Adrenal gland (tissue), 12 donors: Measurements from ENCODE around the gene THUMPD2. TPM values are rescaled to one million over a fixed set of nuclear protein-coding genes. Genes with fewer than 3 reads are reported as not detected.
A peak's percentile ranks its signal among the peaks of the same experiment; 100 is the strongest.

Source experiments
- DNase-seq, 7 donors: peaks; one replicate each; pipeline ENCODE4 v3.0.0-alpha.2; 2019 to 2020
- H3K27ac ChIP-seq, 5 donors: fragments of 200-600 bp; sonication (generic) in 4 of 5; 1 replicate in 3 of 5; 2 replicates in 2 of 5; pipeline versions ENCODE4 v1.5.1 to v1.8.0; 2016 to 2020; ENCODE audit warnings: mild to moderate bottlenecking in 1 of 5
- H3K27me3 ChIP-seq: fragments of 200-600 bp; 2 replicates; pipeline ENCODE4 v1.8.0; 2021
- H3K36me3 ChIP-seq, 2 donors: fragments of 200-600 bp; replicated peaks in 1 of 2; 1 replicate in 1 of 2; 2 replicates in 1 of 2; pipeline versions ENCODE4 v1.5.1 to v1.8.0; 2018 to 2022
- H3K4me1 ChIP-seq, 2 donors: fragments of 200-600 bp; replicated peaks in 1 of 2; 1 replicate in 1 of 2; 2 replicates in 1 of 2; pipeline versions ENCODE4 v1.5.1 to v1.8.0; 2018 to 2021
- H3K4me3 ChIP-seq, 4 donors: fragments of 200-600 bp; sonication (generic) in 3 of 4; one replicate each; pipeline ENCODE4 v1.5.1; 2016 to 2018
- H3K9me3 ChIP-seq, 3 donors: fragments of 200-600 bp; sonication (generic) in 1 of 3; replicated peaks in 1 of 3; 1 replicate in 2 of 3; 2 replicates in 1 of 3; pipeline versions ENCODE4 v1.5.1 to v1.8.0; 2016 to 2021
- CTCF ChIP-seq, 6 experiments: fragments of 450-650 bp in 4 of 6; fragments of 200-600 bp in 2 of 6; sonication (generic) in 1 of 6; IDR thresholded peaks; 1 replicate in 5 of 6; 2 replicates in 1 of 6; pipeline versions ENCODE4 v1.5.1 to v1.8.0; 2016 to 2021; ENCODE audit warnings: antibody characterized with exemption in 6 of 6, mild to moderate bottlenecking in 2 of 6, moderate library complexity in 1 of 6
- POLR2A ChIP-seq, 2 donors: fragments of 450-650 bp; IDR thresholded peaks; one replicate each; pipeline ENCODE4 v1.6.1; 2017; ENCODE audit warnings: antibody characterized with exemption in 2 of 2, mild to moderate bottlenecking in 2 of 2, moderate library complexity in 1 of 2
- WGBS, 4 donors: extraction: QIAGEN DNeasy Blood & Tissue Kit in 2 of 4; methylation state at CpG; one replicate each; pipeline versions ENCODE4 v1.1.5 to v1.1.7; 2013 to 2017; 5-methylcytosine and 5-hydroxymethylcytosine counted together
- intact Hi-C, 2 donors: fragments of 100-400 bp; cut with DNase I; formaldehyde crosslinking; loops; one replicate each; pipeline versions ENCODE4 v1.14.1 to v1.15.0; 2022 to 2023
- polyA plus RNA-seq, 3 donors: library from polyadenylated mRNA; stranded (reverse); fragments of 200-250 nt in 2 of 3; fragments of 350-450 nt in 1 of 3; fragmentation: Illumina TruSeq in 1 of 3; extraction: RNeasy Lipid Tissue Mini Kit (QIAGEN cat#74804) in 1 of 3; gene quantifications; one replicate each; pipeline ENCODE4 v1.2.3, GENCODE V29; 2013 to 2014
- total RNA-seq, 9 donors: library from RNA; depleted of rRNA in 4 of 9; stranded (reverse); fragments of >200 nt in 4 of 9; fragments of 120-200 nt in 1 of 9; fragmentation: NEBNext Ultra II Directional in 1 of 9; extraction: Animal tissue kit (Norgen Biotek cat#: 25700) in 1 of 9; gene quantifications; one replicate each; pipeline versions ENCODE4 v1.1.0 to v1.2.4, GENCODE V29; 2013 to 2023
- donor health status: healthy with polysubstance abuse.
- donor health status: Bipolar disorder and iron deficiency.
- donor health status: DM: yes; HTN: yes; CAD: no.
- donor health status: DM: no; HTN: no; CAD: no.
- donor health status: DM: no; HTN: no; CAD: no.
- donor health status: DM: yes; HTN: yes; CAD: no.

The THUMPD2 gene
- total and polyA plus RNA-seq, 12 donors, result 3.0 to 216 (median 10.0) TPM

GRCh38 chr2:39780825-39781600 lies 2.0 kb upstream of the THUMPD2 start:
- Histone ChIP-seq H3K27me3 (no peaks in the 10 kb centered on the region), H3K4me3 (no peak overlapping the region), H3K27ac (no peak overlapping the region), H3K36me3 (no peaks in the 10 kb centered on the region), H3K9me3 (no peaks in the 10 kb centered on the region), H3K4me1 (peaks cover 9 to 23% of the 10 kb centered on the region in 2 donors)
- WGBS, 4 donors, result 51 to 62% (median 60%) methylated on average over 14 of the region's 14 CpGs
- TF ChIP-seq CTCF (IDR thresholded peaks at IDR 0.05), result no peak
- TF ChIP-seq POLR2A (IDR thresholded peaks at IDR 0.05), result no peak
- intact Hi-C loops, result no loop called here
- DNase-seq, result no peak

- Histone ChIP-seq H3K4me3 (peak overlapping the region in 1 of 4 donors; percentile 97), H3K27ac (no peak overlapping the region), H3K27me3 (no peaks in the 10 kb centered on the region), H3K9me3 (no peaks in the 10 kb centered on the region), H3K4me1 (peaks cover 9 to 28% of the 10 kb centered on the region in 2 donors), H3K36me3 (no peaks in the 10 kb centered on the region)
- no peak for TF ChIP-seq POLR2A (IDR thresholded peaks at IDR 0.05)
- no peak for TF ChIP-seq CTCF (IDR thresholded peaks at IDR 0.05)
- WGBS, 4 donors, result 89 to 95% (median 92%) methylated on average over 6 of the region's 6 CpGs
- DNase-seq, result no peak
- intact Hi-C loops, result no loop called here
These were observed 869 bp upstream of the THUMPD2 start for GRCh38 chr2:39779927-39780326.

- Histone ChIP-seq H3K36me3 (no peaks in the 10 kb centered on the region), H3K9me3 (no peaks in the 10 kb centered on the region), H3K4me3 (peak overlapping the region in 3 of 4 donors; percentile 63 to 97 (median 90)), H3K4me1 (peaks cover 9 to 33% of the 10 kb centered on the region in 2 donors), H3K27me3 (no peaks in the 10 kb centered on the region), H3K27ac (peak overlapping the region in 3 of 5 donors; percentile 76 to 85 (median 84))
- intact Hi-C loops, result no loop called here
- DNase-seq, result no peak
- 18 to 30% (median 21%) methylated on average over 8 to 9 of the region's 9 CpGs for WGBS, 4 donors
- TF ChIP-seq POLR2A (IDR thresholded peaks at IDR 0.05) (no peak), CTCF (IDR thresholded peaks at IDR 0.05) (no peak)
These were observed 338 bp upstream of the THUMPD2 start for GRCh38 chr2:39779341-39779851.

- no peak for TF ChIP-seq CTCF (IDR thresholded peaks at IDR 0.05)
- no peaks in the 10 kb centered on the region for H3K36me3 ChIP-seq
- H3K4me3 ChIP-seq, result peak overlapping the region in 3 of 4 donors; percentile 63 to 97 (median 90)
- WGBS, 4 donors, result 0 to 10% (median 5%) methylated on average over 2 of the region's 2 CpGs
- peak overlapping the region in 1 of 5 donors; percentile 85 for H3K27ac ChIP-seq
- intact Hi-C loops, result no loop called here
- H3K4me1 ChIP-seq, result peaks cover 9 to 41% of the 10 kb centered on the region in 2 donors
- H3K9me3 ChIP-seq, result no peaks in the 10 kb centered on the region
- no peaks in the 10 kb centered on the region for H3K27me3 ChIP-seq
- DNase-seq, result no peak
These were observed 825 bp downstream of the THUMPD2 start for GRCh38 chr2:39778233-39778632.
